Effector memory CD8-positive, alpha-beta T cell (primary cell): ENCODE data around the gene C6orf52.
A peak's percentile ranks its signal among the peaks of the same experiment; 100 is the strongest.
"Not testable (repeated sequence)": the region's sequence is repeated elsewhere in the genome, so short reads cannot be mapped to it uniquely, and the experiment has no call there.

Source experiments
- ATAC-seq: fragments of 150-1000 bp; cut with Tn5 transposase; replicated peaks from 2 replicates; pipeline ENCODE4 v1.10.0; 2021; ENCODE audit warnings: mild to moderate bottlenecking, moderate library complexity
- DNase-seq, 3 experiments: peaks; one replicate each; pipeline ENCODE4 v3.0.0; 2021
- H3K27ac Mint-ChIP-seq, 2 donors: one replicate each; pipeline ENCODE4 v1.8.0; 2022; ENCODE audit warnings: mild to moderate bottlenecking in 2 of 2, mixed read lengths in 2 of 2, moderate library complexity in 2 of 2
- H3K27me3 Mint-ChIP-seq, 2 donors: one replicate each; pipeline ENCODE4 v1.8.0; 2022; ENCODE audit warnings: mixed read lengths in 2 of 2
- H3K36me3 Mint-ChIP-seq: one replicate; pipeline ENCODE4 v1.8.0; 2022; ENCODE audit warnings: mild to moderate bottlenecking, moderate library complexity, mixed read lengths; ENCODE audit not compliant: insufficient read depth
- H3K4me1 Mint-ChIP-seq, 2 donors: one replicate each; pipeline ENCODE4 v1.8.0; 2022; ENCODE audit warnings: low read depth in 2 of 2, mixed read lengths in 2 of 2
- H3K4me3 Mint-ChIP-seq, 2 donors: one replicate each; pipeline ENCODE4 v1.8.0; 2022; ENCODE audit warnings: mild to moderate bottlenecking in 2 of 2, mixed read lengths in 2 of 2, moderate library complexity in 2 of 2
- H3K9me3 Mint-ChIP-seq, 2 donors: one replicate each; pipeline ENCODE4 v1.8.0; 2022; ENCODE audit warnings: mixed read lengths in 2 of 2

Gene C6orf52

GRCh38 chr6:10722570-10722819 is 28.1 kb upstream of the C6orf52 start:
- peaks cover 49 to 50% of the 10 kb centered on the region in 2 donors for H3K4me1 Mint-ChIP-seq
- DNase-seq = no peak
- no peaks in the 10 kb centered on the region for H3K9me3 Mint-ChIP-seq
- peak overlapping the region; percentile 74 to 89 for H3K27ac Mint-ChIP-seq
- peaks cover 0 to 7% of the 10 kb centered on the region in 2 donors for H3K27me3 Mint-ChIP-seq
- peak overlapping the region; percentile 82 to 96 for H3K4me3 Mint-ChIP-seq
- ATAC-seq = no peak
- H3K36me3 Mint-ChIP-seq = peaks cover 8% of the 10 kb centered on the region

- Mint-ChIP-seq H3K4me1 (peaks cover 46 to 47% of the 10 kb centered on the region in 2 donors), H3K27me3 (peaks cover 0 to 7% of the 10 kb centered on the region in 2 donors), H3K4me3 (peak overlapping the region; percentile 82 to 96), H3K27ac (peak overlapping the region; percentile 74 to 89), H3K9me3 (no peaks in the 10 kb centered on the region), H3K36me3 (peaks cover 8% of the 10 kb centered on the region)
- ATAC-seq = no peak
- DNase-seq = no peak
These were observed 27.6 kb upstream of the C6orf52 start for GRCh38 chr6:10721850-10722569.

- not testable (repeated sequence) for H3K27me3 Mint-ChIP-seq
- DNase-seq = peak in 1 of 3 experiments; percentile 5
These were observed 26.8 kb upstream of the C6orf52 start for GRCh38 chr6:10720960-10721849.

GRCh38 chr6:10720265-10720959 is 26.0 kb upstream of the C6orf52 start:
- peaks cover 3% of the 10 kb centered on the region for H3K36me3 Mint-ChIP-seq
- H3K27me3 Mint-ChIP-seq = peaks cover 0 to 2% of the 10 kb centered on the region in 2 donors
- H3K4me1 Mint-ChIP-seq = peaks cover 33 to 34% of the 10 kb centered on the region in 2 donors
- H3K4me3 Mint-ChIP-seq = peak overlapping the region; percentile 81 to 82
- ATAC-seq (peak; percentile 52), DNase-seq (peak; percentile 28 to 47 (median 29))
- no peaks in the 10 kb centered on the region for H3K9me3 Mint-ChIP-seq
- peak overlapping the region; percentile 75 to 81 for H3K27ac Mint-ChIP-seq

More at GRCh38 chr6:10720960-10721849, 26.8 kb upstream of the C6orf52 start:
- not testable (repeated sequence) for ATAC-seq, H3K9me3 Mint-ChIP-seq, H3K36me3 Mint-ChIP-seq
- H3K4me3 Mint-ChIP-seq = peak overlapping the region; percentile 82 to 96
- H3K4me1 Mint-ChIP-seq = peaks cover 40% of the 10 kb centered on the region in 2 donors
- H3K27ac Mint-ChIP-seq = peak overlapping the region; percentile 38 to 81

GRCh38 chr6:10719964-10720264 is 25.5 kb upstream of the C6orf52 start:
- DNase-seq = no peak
- no peaks in the 10 kb centered on the region for H3K27me3 Mint-ChIP-seq

GRCh38 chr6:10719296-10719963 is 25.0 kb upstream of the C6orf52 start:
- peak overlapping the region; percentile 81 to 82 for H3K4me3 Mint-ChIP-seq
- ATAC-seq (peak; percentile 35), DNase-seq (peak; percentile 41 to 44 (median 41))
- peaks cover 31 to 32% of the 10 kb centered on the region in 2 donors for H3K4me1 Mint-ChIP-seq
- H3K9me3 Mint-ChIP-seq = no peaks in the 10 kb centered on the region
- no peaks in the 10 kb centered on the region for H3K27me3 Mint-ChIP-seq
- no peaks in the 10 kb centered on the region for H3K36me3 Mint-ChIP-seq
- H3K27ac Mint-ChIP-seq = peak overlapping the region; percentile 75 to 81

More at GRCh38 chr6:10719964-10720264, 25.5 kb upstream of the C6orf52 start:
- Mint-ChIP-seq H3K36me3 (no peaks in the 10 kb centered on the region), H3K4me1 (peaks cover 32 to 33% of the 10 kb centered on the region in 2 donors), H3K27ac (peak overlapping the region; percentile 75 to 81), H3K4me3 (peak overlapping the region; percentile 81 to 82), H3K9me3 (no peaks in the 10 kb centered on the region)
- ATAC-seq = no peak

- DNase-seq (no peak), ATAC-seq (no peak)
- no peaks in the 10 kb centered on the region for H3K4me1 Mint-ChIP-seq
- no peak overlapping the region for H3K27ac Mint-ChIP-seq
- H3K9me3 Mint-ChIP-seq = no peaks in the 10 kb centered on the region
- H3K36me3 Mint-ChIP-seq = peaks cover 16% of the 10 kb centered on the region
- no peaks in the 10 kb centered on the region for H3K27me3 Mint-ChIP-seq
- no peak overlapping the region for H3K4me3 Mint-ChIP-seq
These were observed 19.5 kb upstream of the C6orf52 start for GRCh38 chr6:10713962-10714361.

GRCh38 chr6:10696655-10697054 is 2.2 kb upstream of the C6orf52 start:
- peaks cover 62% of the 10 kb centered on the region for H3K36me3 Mint-ChIP-seq
- no peak for DNase-seq
- H3K4me3 Mint-ChIP-seq = peak overlapping the region in 1 of 2 donors; percentile 99
- H3K27ac Mint-ChIP-seq = no peak overlapping the region
- no peak for ATAC-seq
- peaks cover 27 to 42% of the 10 kb centered on the region in 2 donors for H3K4me1 Mint-ChIP-seq
- H3K27me3 Mint-ChIP-seq = no peaks in the 10 kb centered on the region
- no peaks in the 10 kb centered on the region for H3K9me3 Mint-ChIP-seq

GRCh38 chr6:10695086-10695657 is 756 bp upstream of the C6orf52 start:
- peak overlapping the region; percentile 95 to 99 for H3K4me3 Mint-ChIP-seq
- H3K4me1 Mint-ChIP-seq = peaks cover 27 to 31% of the 10 kb centered on the region in 2 donors
- no peak for DNase-seq
- H3K27me3 Mint-ChIP-seq = no peaks in the 10 kb centered on the region
- no peaks in the 10 kb centered on the region for H3K9me3 Mint-ChIP-seq
- H3K36me3 Mint-ChIP-seq = peaks cover 51% of the 10 kb centered on the region
- H3K27ac Mint-ChIP-seq = peak overlapping the region; percentile 100
- no peak for ATAC-seq

GRCh38 chr6:10692965-10693538 is 1.4 kb downstream of the C6orf52 start:
- Mint-ChIP-seq H3K4me1 (peaks cover 24 to 28% of the 10 kb centered on the region in 2 donors), H3K36me3 (peaks cover 36% of the 10 kb centered on the region), H3K27me3 (peaks cover 0 to 14% of the 10 kb centered on the region in 2 donors), H3K9me3 (no peaks in the 10 kb centered on the region), H3K27ac (peak overlapping the region; percentile 51 to 100), H3K4me3 (peak overlapping the region; percentile 95 to 99)
- ATAC-seq (no peak), DNase-seq (no peak)

- H3K4me1 Mint-ChIP-seq = peaks cover 19 to 20% of the 10 kb centered on the region in 2 donors
- H3K36me3 Mint-ChIP-seq = peaks cover 25% of the 10 kb centered on the region
- DNase-seq (no peak), ATAC-seq (no peak)
- peaks cover 3 to 26% of the 10 kb centered on the region in 2 donors for H3K27me3 Mint-ChIP-seq
- H3K4me3 Mint-ChIP-seq = no peak overlapping the region
- H3K9me3 Mint-ChIP-seq = no peaks in the 10 kb centered on the region
- no peak overlapping the region for H3K27ac Mint-ChIP-seq
These were observed 3.6 kb downstream of the C6orf52 start for GRCh38 chr6:10690651-10691445.

- Mint-ChIP-seq H3K27ac (no peak overlapping the region), H3K4me1 (peaks cover 2 to 4% of the 10 kb centered on the region in 2 donors), H3K27me3 (peaks cover 18 to 45% of the 10 kb centered on the region in 2 donors), H3K9me3 (no peaks in the 10 kb centered on the region), H3K4me3 (no peak overlapping the region), H3K36me3 (no peaks in the 10 kb centered on the region)
- DNase-seq = no peak
- no peak for ATAC-seq
These were observed 6.8 kb downstream of the C6orf52 start for GRCh38 chr6:10687582-10687981.
